Embryonic facial prominence (tissue), 1 donor: ENCODE measurements around the gene SYNDIG1.

Experiments used
- DNase-seq: peaks from one replicate; pipeline ENCODE4 v3.0.0-alpha.2; 2016; ENCODE audit errors: extremely low spot score

Gene SYNDIG1

GRCh38 chr20:24654425-24654824, 185.0 kb downstream of the SYNDIG1 start:
- no peak for DNase-seq

GRCh38 chr20:24656391-24656790, 187.0 kb downstream of the SYNDIG1 start:
- DNase-seq = no peak

GRCh38 chr20:24657196-24657595, 187.8 kb downstream of the SYNDIG1 start:
- DNase-seq = no peak

GRCh38 chr20:24657878-24658620, 188.6 kb downstream of the SYNDIG1 start:
- no peak for DNase-seq

GRCh38 chr20:24658920-24659660, 189.7 kb downstream of the SYNDIG1 start:
- no peak for DNase-seq

GRCh38 chr20:24659835-24660234, 190.4 kb downstream of the SYNDIG1 start:
- no peak for DNase-seq

GRCh38 chr20:24660651-24661050, 191.2 kb downstream of the SYNDIG1 start:
- no peak for DNase-seq

GRCh38 chr20:24661255-24661654, 191.8 kb downstream of the SYNDIG1 start:
- no peak for DNase-seq

- DNase-seq = no peak
Measured at GRCh38 chr20:24662322-24662721, 192.9 kb downstream of the SYNDIG1 start.

- DNase-seq = peak; percentile 28
Measured at GRCh38 chr20:24662752-24663365, 193.4 kb downstream of the SYNDIG1 start.

GRCh38 chr20:24663496-24663895, 194.1 kb downstream of the SYNDIG1 start:
- DNase-seq = no peak

- no peak for DNase-seq
Measured at GRCh38 chr20:24664266-24664986, 195.0 kb downstream of the SYNDIG1 start.

GRCh38 chr20:24665196-24665595, 195.8 kb downstream of the SYNDIG1 start:
- DNase-seq = no peak

GRCh38 chr20:24665741-24666191, 196.3 kb downstream of the SYNDIG1 start:
- DNase-seq = no peak

- no peak for DNase-seq
Measured at GRCh38 chr20:24667689-24668383, 198.4 kb downstream of the SYNDIG1 start.

- DNase-seq = no peak
Measured at GRCh38 chr20:24668384-24668702, 198.9 kb downstream of the SYNDIG1 start.

GRCh38 chr20:24668791-24669190, 199.4 kb downstream of the SYNDIG1 start:
- no peak for DNase-seq

- DNase-seq = no peak
Measured at GRCh38 chr20:24669701-24670100, 200.3 kb downstream of the SYNDIG1 start.

- DNase-seq = no peak
Measured at GRCh38 chr20:24670341-24670872, 201.0 kb downstream of the SYNDIG1 start.

GRCh38 chr20:24670981-24671380, 201.6 kb downstream of the SYNDIG1 start:
- DNase-seq = no peak

GRCh38 chr20:24672181-24672880, 202.9 kb downstream of the SYNDIG1 start:
- no peak for DNase-seq
